IMR-90 (cell line): Measurements from ENCODE around the gene CTNS. TPM values are rescaled to one million over a fixed set of nuclear protein-coding genes. Genes with fewer than 3 reads are reported as not detected.
A peak's percentile ranks its signal among the peaks of the same experiment; 100 is the strongest.

Experiments
- ATAC-seq: fragments of 200-7000 bp; cut with Tn5 transposase; 2 replicates; pipeline ENCODE4 v1.9.1; 2020; ENCODE audit warnings: low read depth, mild to moderate bottlenecking, moderate library complexity
- BruUV-seq: library from RNA; stranded (reverse); fragments of 400-500 nt; replicated peaks from 2 replicates; lab custom pipeline; 2021; lab: Mats Ljungman, UMichigan
- CTCF ChIA-PET: fragments of 300-600 bp; formaldehyde crosslinking; extraction: SDS; loops from one replicate; lab custom pipeline; 2021; ENCODE audit warnings: antibody characterized with exemption; lab: Yijun Ruan, JAX
- POLR2A ChIA-PET: fragments of 300-600 bp; sonication (Branson Sonifier 250); formaldehyde crosslinking; loops from one replicate; lab custom pipeline; 2022; ENCODE audit warnings: antibody characterized with exemption; ENCODE audit not compliant: unreplicated experiment; lab: Charles Lee
- DNase-seq: peaks from one replicate; pipeline ENCODE4 v3.0.0; 2013
- H2AFZ ChIP-seq: replicated peaks from 2 replicates; pipeline ENCODE3; 2013; ENCODE audit warnings: low read length, mild to moderate bottlenecking; ENCODE audit not compliant: poor library complexity
- H2AK5ac ChIP-seq: 2 replicates; pipeline ENCODE4 v1.6.1; 2013; ENCODE audit warnings: low read depth, low read length, inconsistent platforms
- H2AK9ac ChIP-seq: replicated peaks from 2 replicates; pipeline ENCODE3; 2013; ENCODE audit warnings: mild to moderate bottlenecking, low read depth, low read length, moderate library complexity; ENCODE audit not compliant: poor library complexity
- H2BK120ac ChIP-seq: 2 replicates; pipeline ENCODE4 v1.6.1; 2013; ENCODE audit warnings: low read depth, low read length, inconsistent platforms
- H2BK15ac ChIP-seq: 3 replicates; pipeline ENCODE4 v1.6.1; 2013; ENCODE audit warnings: low read depth, low read length, inconsistent platforms
- H2BK20ac ChIP-seq: 2 replicates; pipeline ENCODE4 v1.6.1; 2013; ENCODE audit warnings: low read depth, mild to moderate bottlenecking, inconsistent platforms, low read length, moderate library complexity
- H2BK5ac ChIP-seq: 2 replicates; pipeline ENCODE4 v1.6.1; 2013; ENCODE audit warnings: mild to moderate bottlenecking, low read depth, low read length, inconsistent platforms; ENCODE audit not compliant: poor library complexity, severe bottlenecking
- H3K14ac ChIP-seq: replicated peaks from 2 replicates; pipeline ENCODE4 v1.6.1; 2013; ENCODE audit warnings: low read depth, low read length, inconsistent platforms
- H3K18ac ChIP-seq: 2 replicates; pipeline ENCODE4 v1.6.1; 2013; ENCODE audit warnings: low read depth, low read length, control low read depth
- H3K23ac ChIP-seq: 2 replicates; pipeline ENCODE4 v1.6.1; 2013; ENCODE audit warnings: low read depth, low read length, inconsistent platforms
- H3K27ac ChIP-seq: 2 replicates; pipeline ENCODE4 v1.5.1; 2013; ENCODE audit warnings: mild to moderate bottlenecking, control low read depth, low read length; ENCODE audit not compliant: insufficient read depth
- H3K27me3 ChIP-seq: 2 replicates; pipeline ENCODE4 v1.6.1; 2013; ENCODE audit warnings: low read length; ENCODE audit not compliant: control insufficient read depth, insufficient read depth
- H3K36me3 ChIP-seq: 2 replicates; pipeline ENCODE4 v1.6.1; 2013; ENCODE audit warnings: low read length, mixed read lengths; ENCODE audit not compliant: control insufficient read depth, insufficient read depth
- H3K4ac ChIP-seq: 2 replicates; pipeline ENCODE4 v1.6.1; 2013; ENCODE audit warnings: low read depth, low read length, inconsistent platforms
- H3K4me1 ChIP-seq: 2 replicates; pipeline ENCODE4 v1.6.1; 2013; ENCODE audit warnings: low read length, mixed read lengths; ENCODE audit not compliant: control insufficient read depth, insufficient read depth
- H3K4me2 ChIP-seq: 2 replicates; pipeline ENCODE4 v1.6.1; 2013; ENCODE audit warnings: low read depth, mild to moderate bottlenecking, control low read depth, low read length, moderate library complexity
- H3K4me3 ChIP-seq: 2 replicates; pipeline ENCODE4 v1.5.1; 2013; ENCODE audit warnings: low read depth, mild to moderate bottlenecking, control low read depth, low read length, moderate library complexity; ENCODE audit not compliant: insufficient read depth
- H3K56ac ChIP-seq: 2 replicates; pipeline ENCODE4 v1.6.1; 2013; ENCODE audit warnings: low read length, inconsistent platforms; ENCODE audit not compliant: insufficient read depth; ENCODE audit errors: extremely low read depth
- H3K79me1 ChIP-seq, 2 experiments: 2 replicates each; pipeline ENCODE4 v1.6.1; 2013; ENCODE audit warnings: low read length in 2 of 2, inconsistent platforms in 1 of 2, low read depth in 1 of 2
- H3K9ac ChIP-seq: 2 replicates; pipeline ENCODE4 v1.6.1; 2013; ENCODE audit warnings: low read depth, low read length, control low read depth
- H3K9me1 ChIP-seq: 2 replicates; pipeline ENCODE4 v1.6.1; 2013; ENCODE audit warnings: low read length, inconsistent platforms; ENCODE audit not compliant: insufficient read depth
- H3K9me3 ChIP-seq: 2 replicates; pipeline ENCODE4 v1.6.1; 2013; ENCODE audit warnings: low read length; ENCODE audit not compliant: control insufficient read depth, insufficient read depth
- H4K20me1 ChIP-seq: 2 replicates; pipeline ENCODE4 v1.6.1; 2013; ENCODE audit warnings: low read length, inconsistent platforms; ENCODE audit not compliant: insufficient read depth
- H4K5ac ChIP-seq: 2 replicates; pipeline ENCODE4 v1.6.1; 2013; ENCODE audit warnings: mild to moderate bottlenecking, low read depth, low read length, control low read depth
- H4K8ac ChIP-seq, 2 experiments: 2 replicates each; pipeline ENCODE4 v1.6.1; 2013; ENCODE audit warnings: low read depth in 2 of 2, low read length in 2 of 2, control low read depth in 1 of 2, inconsistent platforms in 1 of 2
- H4K91ac ChIP-seq: 2 replicates; pipeline ENCODE4 v1.6.1; 2013; ENCODE audit warnings: low read depth, low read length, inconsistent platforms; ENCODE audit not compliant: insufficient read depth
- BHLHE40 ChIP-seq: fragments of 150-350 bp; IDR thresholded peaks from 2 replicates; pipeline ENCODE4 v1.6.1; 2016; ENCODE audit warnings: mild to moderate bottlenecking, low read depth, low read length
- FOS ChIP-seq: fragments of 150-350 bp; IDR thresholded peaks from 2 replicates; pipeline ENCODE4 v1.6.1; 2016; ENCODE audit warnings: low read depth, low read length
- MAFK ChIP-seq: IDR thresholded peaks from 2 replicates; pipeline ENCODE4 v1.6.1; 2012; ENCODE audit warnings: low read depth, low read length, improper control_type of control experiment
- MAZ ChIP-seq: IDR thresholded peaks from 2 replicates; pipeline ENCODE4 v1.6.1; 2012; ENCODE audit warnings: low read depth, mild to moderate bottlenecking, low read length, improper control_type of control experiment, moderate library complexity, borderline replicate concordance
- RFX5 ChIP-seq: IDR thresholded peaks from 2 replicates; pipeline ENCODE4 v1.8.0; 2012; ENCODE audit warnings: low read depth, mild to moderate bottlenecking, low read length, moderate library complexity
- WGBS, 2 experiments: methylation state at CpG; one replicate each; pipeline versions ENCODE4 v1.1.5 to v1.1.7; 2013; ENCODE audit warnings: missing lambda C conversion rate in 2 of 2; ENCODE audit not compliant: insufficient read length in 1 of 2; ENCODE audit errors: extremely low coverage in 2 of 2; 5-methylcytosine and 5-hydroxymethylcytosine counted together
- dilution Hi-C: fragments of 300-500 bp; cut with HindIII; formaldehyde crosslinking; loops from one replicate; pipeline ENCODE4 v1.14.3; 2018; ENCODE audit warnings: low sequenced_read_pairs; ENCODE audit not compliant: unreplicated experiment
- in situ Hi-C: fragments of 300-500 bp; cut with MboI; formaldehyde crosslinking; loops from 3 replicates; pipeline ENCODE4 v1.14.3; 2019; ENCODE audit warnings: low sequenced_read_pairs, inconsistent platforms, mixed read lengths
- intact Hi-C: fragments of 100-400 bp; cut with micrococcal nuclease; formaldehyde crosslinking; loops from 2 replicates; pipeline ENCODE4 v1.10.0; 2022
- polyA plus RNA-seq, 3 experiments: library from polyadenylated mRNA; depleted of rRNA; stranded (reverse); fragments of >200 nt; gene quantifications; 2 replicates each; pipeline ENCODE4 v1.2.3, GENCODE V29; 2012; ENCODE audit warnings: low replicate concordance in 1 of 3
- total RNA-seq: library from RNA; depleted of rRNA; stranded (reverse); fragments of >200 nt; gene quantifications from 2 replicates; pipeline ENCODE4 v1.2.3, GENCODE V29; 2012

CTNS gene
- total and polyA plus RNA-seq, 2 of the 4 experiments (the other 2 are of a cell fraction): 4.7 to 5.3 TPM

- BruUV-seq: no TSS peak
- intact Hi-C loops: no loop called here
Observed at GRCh38 chr17:3630781-3631180, 5.8 kb upstream of the CTNS start.

More at GRCh38 chr17:3630781-3631180, 5.8 kb upstream of the CTNS start:
- H3K27ac ChIP-seq: no peak overlapping the region
- H3K79me1 ChIP-seq: peaks cover 10 to 35% of the 10 kb centered on the region in 2 experiments
- CTCF ChIA-PET: no interaction called here
- no peak overlapping the region for H2BK20ac ChIP-seq
- no peaks in the 10 kb centered on the region for H3K27me3 ChIP-seq
- no peak for DNase-seq
- H4K20me1 ChIP-seq: no peaks in the 10 kb centered on the region; the same call in 1 of the 2 replicates
- H2AFZ ChIP-seq: no peak overlapping the region
- no CpG with 5 or more reads among the region's 10 CpGs for WGBS, 2 experiments
- TF ChIP-seq MAFK (no peak), RFX5 (no peak), FOS (no peak), MAZ (no peak), BHLHE40 (no peak)
- H3K4me3 ChIP-seq: no peak overlapping the region
- peaks cover 4% of the 10 kb centered on the region; the same call in 1 of the 2 replicates for H3K4me1 ChIP-seq
- no peak overlapping the region for H2BK120ac ChIP-seq
- H2BK5ac ChIP-seq: no peak overlapping the region
- H4K8ac ChIP-seq: no peak overlapping the region
- ATAC-seq: no peak
- H3K18ac ChIP-seq: no peak overlapping the region
- no peak overlapping the region for H3K4ac ChIP-seq
- H2BK15ac ChIP-seq: no peak overlapping the region
- peak overlapping the region; percentile 28 for H2AK9ac ChIP-seq
- H4K5ac ChIP-seq: no peak overlapping the region
- no peak overlapping the region for H3K9ac ChIP-seq
- dilution Hi-C loops (no loop called here), in situ Hi-C loops (no loop called here)
- H3K14ac ChIP-seq: no peak overlapping the region
- H3K56ac ChIP-seq: no peak overlapping the region
- POLR2A ChIA-PET: no interaction called here
- H3K36me3 ChIP-seq: peaks cover 20% of the 10 kb centered on the region
- H2AK5ac ChIP-seq: no peak overlapping the region
- H3K9me3 ChIP-seq: no peaks in the 10 kb centered on the region
- no peak overlapping the region for H4K91ac ChIP-seq
- no peak overlapping the region for H3K4me2 ChIP-seq
- H3K23ac ChIP-seq: no peak overlapping the region
- H3K9me1 ChIP-seq: no peaks in the 10 kb centered on the region
